ENCODE data around the gene DHCR24.

DNA sequence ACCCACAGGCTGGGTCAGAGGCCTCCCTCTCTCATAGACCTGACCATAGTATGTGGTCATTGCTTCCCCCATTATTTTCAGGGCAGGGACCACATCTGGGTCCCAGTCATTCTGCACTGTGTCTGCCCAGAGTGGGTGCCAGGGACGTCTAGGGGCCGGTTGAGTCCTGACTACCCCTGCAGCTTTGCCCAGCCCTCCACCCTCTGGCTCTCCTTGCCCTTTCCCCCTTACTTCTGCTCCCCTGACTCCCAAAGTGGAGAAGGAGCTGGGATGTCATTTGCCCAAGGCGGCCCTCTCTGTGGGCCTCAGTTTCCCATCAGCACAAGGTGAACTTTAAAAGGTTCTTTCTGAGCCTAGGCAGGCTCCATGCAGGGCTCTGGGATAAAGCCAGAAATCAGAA is 81.5 kb downstream of the DHCR24 start:
- TF ChIP-seq POLR2AphosphoS5 (IDR thresholded peaks at IDR 0.05; ENCODE audit: insufficient read depth in 1 of 2, low read depth in 1 of 2), result no peak
- TF ChIP-seq, protein P1, sequence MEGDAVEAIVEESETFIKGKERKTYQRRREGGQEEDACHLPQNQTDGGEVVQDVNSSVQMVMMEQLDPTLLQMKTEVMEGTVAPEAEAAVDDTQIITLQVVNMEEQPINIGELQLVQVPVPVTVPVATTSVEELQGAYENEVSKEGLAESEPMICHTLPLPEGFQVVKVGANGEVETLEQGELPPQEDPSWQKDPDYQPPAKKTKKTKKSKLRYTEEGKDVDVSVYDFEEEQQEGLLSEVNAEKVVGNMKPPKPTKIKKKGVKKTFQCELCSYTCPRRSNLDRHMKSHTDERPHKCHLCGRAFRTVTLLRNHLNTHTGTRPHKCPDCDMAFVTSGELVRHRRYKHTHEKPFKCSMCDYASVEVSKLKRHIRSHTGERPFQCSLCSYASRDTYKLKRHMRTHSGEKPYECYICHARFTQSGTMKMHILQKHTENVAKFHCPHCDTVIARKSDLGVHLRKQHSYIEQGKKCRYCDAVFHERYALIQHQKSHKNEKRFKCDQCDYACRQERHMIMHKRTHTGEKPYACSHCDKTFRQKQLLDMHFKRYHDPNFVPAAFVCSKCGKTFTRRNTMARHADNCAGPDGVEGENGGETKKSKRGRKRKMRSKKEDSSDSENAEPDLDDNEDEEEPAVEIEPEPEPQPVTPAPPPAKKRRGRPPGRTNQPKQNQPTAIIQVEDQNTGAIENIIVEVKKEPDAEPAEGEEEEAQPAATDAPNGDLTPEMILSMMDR (IDR thresholded peaks at IDR 0.05), result no peak

Measured in vagina (tissue), 2 donors.